Transverse colon (tissue), 4 donors: ENCODE results near the gene TM4SF18.

Source experiments
- EP300 ChIP-seq: sonication (generic); formaldehyde crosslinking; IDR thresholded peaks from one replicate; pipeline ENCODE4 v1.6.1; 2017; ENCODE audit warnings: antibody characterized with exemption, low read depth
- POLR2A ChIP-seq: fragments of 450-650 bp; IDR thresholded peaks from one replicate; pipeline ENCODE4 v1.6.1; 2016; ENCODE audit warnings: antibody characterized with exemption, mild to moderate bottlenecking, moderate library complexity
- POLR2AphosphoS5 ChIP-seq, 3 donors: sonication (generic); formaldehyde crosslinking; IDR thresholded peaks; one replicate each; pipeline ENCODE4 v1.6.1; 2016; ENCODE audit warnings: antibody characterized with exemption in 3 of 3
- TF ChIP-seq, protein P1 (sequence below), 5 experiments: fragments of 200-600 bp in 3 of 5; fragments of 450-650 bp in 2 of 5; sonication (generic) in 3 of 5; IDR thresholded peaks; 1 replicate in 2 of 5; 2 replicates in 3 of 5; pipeline ENCODE4 v1.5.1; 2016 to 2017; ENCODE audit warnings: antibody characterized with exemption in 5 of 5, inconsistent platforms in 3 of 5, mild to moderate bottlenecking in 2 of 5, moderate library complexity in 1 of 5

DNA sequence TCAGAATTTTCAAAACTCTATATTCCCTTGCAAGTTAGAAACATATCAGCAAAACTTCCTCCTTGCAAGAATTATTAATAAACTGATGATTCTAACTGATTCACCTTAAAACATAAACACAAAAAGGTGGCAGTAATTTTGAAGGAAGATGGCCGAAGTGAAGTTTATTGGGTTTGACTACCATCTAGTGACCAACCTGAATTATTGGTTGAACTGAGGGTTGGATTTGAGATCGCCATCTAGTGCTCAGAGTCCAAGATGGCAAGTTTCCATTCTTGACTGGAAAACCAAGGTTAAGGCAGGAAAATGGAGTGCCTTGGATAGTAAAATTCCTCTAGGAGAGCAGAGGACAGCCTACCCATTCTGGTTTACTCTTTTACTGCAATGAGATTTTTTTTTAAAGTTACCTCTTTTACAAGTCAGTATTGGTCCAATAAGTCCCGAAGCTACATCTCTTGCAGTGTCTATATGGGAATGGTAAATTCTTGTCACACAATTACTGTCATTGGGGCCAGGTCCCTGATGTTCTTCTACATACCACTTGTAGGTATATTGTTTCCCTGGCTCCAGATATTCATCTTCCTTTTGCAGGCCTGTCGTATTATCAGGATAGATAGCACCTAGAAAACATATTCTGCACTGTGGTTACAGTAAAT lies 60.2 kb downstream of the TM4SF18 start:
- TF ChIP-seq, protein P1, sequence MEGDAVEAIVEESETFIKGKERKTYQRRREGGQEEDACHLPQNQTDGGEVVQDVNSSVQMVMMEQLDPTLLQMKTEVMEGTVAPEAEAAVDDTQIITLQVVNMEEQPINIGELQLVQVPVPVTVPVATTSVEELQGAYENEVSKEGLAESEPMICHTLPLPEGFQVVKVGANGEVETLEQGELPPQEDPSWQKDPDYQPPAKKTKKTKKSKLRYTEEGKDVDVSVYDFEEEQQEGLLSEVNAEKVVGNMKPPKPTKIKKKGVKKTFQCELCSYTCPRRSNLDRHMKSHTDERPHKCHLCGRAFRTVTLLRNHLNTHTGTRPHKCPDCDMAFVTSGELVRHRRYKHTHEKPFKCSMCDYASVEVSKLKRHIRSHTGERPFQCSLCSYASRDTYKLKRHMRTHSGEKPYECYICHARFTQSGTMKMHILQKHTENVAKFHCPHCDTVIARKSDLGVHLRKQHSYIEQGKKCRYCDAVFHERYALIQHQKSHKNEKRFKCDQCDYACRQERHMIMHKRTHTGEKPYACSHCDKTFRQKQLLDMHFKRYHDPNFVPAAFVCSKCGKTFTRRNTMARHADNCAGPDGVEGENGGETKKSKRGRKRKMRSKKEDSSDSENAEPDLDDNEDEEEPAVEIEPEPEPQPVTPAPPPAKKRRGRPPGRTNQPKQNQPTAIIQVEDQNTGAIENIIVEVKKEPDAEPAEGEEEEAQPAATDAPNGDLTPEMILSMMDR (IDR thresholded peaks at IDR 0.05) = peak; percentile 79 to 97 (median 88)
- TF ChIP-seq POLR2AphosphoS5 (IDR thresholded peaks at IDR 0.05) (peak in 1 of 3 donors; percentile 17), POLR2A (no peak), EP300 (no peak)
